GM12878 (cell line): Measurements from ENCODE around the gene SLC38A8. TPM values are rescaled to one million over a fixed set of nuclear protein-coding genes. Genes with fewer than 3 reads are reported as not detected.

Experiments
- ATAC-seq: fragments of 200-7000 bp; cut with Tn5 transposase; 3 replicates; pipeline ENCODE4 v1.9.1; 2020; ENCODE audit warnings: mild to moderate bottlenecking, moderate library complexity
- BruUV-seq: library from RNA; stranded (reverse); fragments of 400-500 nt; replicated peaks from 2 replicates; lab custom pipeline; 2021; lab: Mats Ljungman, UMichigan
- CTCF ChIA-PET: fragments of 300-600 bp; sonication (Branson Sonifier 250); formaldehyde crosslinking; extraction: SDS; loops from one replicate; lab custom pipeline; 2021; ENCODE audit warnings: inconsistent platforms; lab: Yijun Ruan, JAX
- POLR2A ChIA-PET: fragments of 350-600 bp; formaldehyde crosslinking; extraction: SDS; loops from one replicate; lab custom pipeline; 2021; ENCODE audit warnings: inconsistent platforms; lab: Charles Lee
- RAD21 ChIA-PET: fragments of 300-600 bp; sonication (Branson Sonifier 250); formaldehyde crosslinking; loops from one replicate; lab custom pipeline; 2023; ENCODE audit warnings: antibody characterized with exemption; ENCODE audit not compliant: unreplicated experiment; lab: Charles Lee
- SMC1A ChIA-PET: fragments of 300-600 bp; sonication (Branson Sonifier 250); formaldehyde crosslinking; loops from one replicate; lab custom pipeline; 2023; ENCODE audit not compliant: unreplicated experiment, uncharacterized antibody; lab: Charles Lee
- DNase-seq: peaks from one replicate; pipeline ENCODE4 v3.0.0-alpha.2; 2011; ENCODE audit warnings: low read depth, low spot score
- FAIRE-seq: peaks from 3 replicates; lab custom pipeline; 2011; peaks lifted over from hg19 to GRCh38; lab: Jason Lieb, UNC
- H2AFZ ChIP-seq: 2 replicates; pipeline ENCODE4 v1.6.0; 2011; ENCODE audit warnings: low read depth, low read length, control low read depth; ENCODE audit not compliant: control insufficient read depth
- H3K27ac ChIP-seq: 2 replicates; pipeline ENCODE4 v1.5.1; 2011; ENCODE audit warnings: control low read depth; ENCODE audit not compliant: control insufficient read depth, insufficient read depth
- H3K27me3 ChIP-seq, 2 experiments: replicated peaks in 1 of 2; 2 replicates each; pipeline versions ENCODE4 v1.6.0 to v1.6.1; 2011; ENCODE audit warnings: low read length in 1 of 2; ENCODE audit not compliant: control insufficient read depth in 2 of 2, insufficient read depth in 2 of 2
- H3K36me3 ChIP-seq, 2 experiments: 2 replicates each; pipeline ENCODE4 v1.5.1; 2011; ENCODE audit warnings: low read length in 1 of 2; ENCODE audit not compliant: control insufficient read depth in 2 of 2, insufficient read depth in 2 of 2
- H3K4me1 ChIP-seq: 2 replicates; pipeline ENCODE4 v1.6.1; 2011; ENCODE audit warnings: mild to moderate bottlenecking, low read length, moderate library complexity, mixed read lengths; ENCODE audit not compliant: control insufficient read depth, insufficient read depth
- H3K4me2 ChIP-seq: 2 replicates; pipeline ENCODE4 v1.6.0; 2011; ENCODE audit warnings: control low read depth; ENCODE audit not compliant: control insufficient read depth, insufficient read depth
- H3K4me3 ChIP-seq: fragments of 200-600 bp; sonication (generic); 2 replicates; pipeline ENCODE4 v1.5.1; 2016
- H3K79me2 ChIP-seq: 2 replicates; pipeline ENCODE4 v1.6.0; 2011; ENCODE audit warnings: low read length; ENCODE audit not compliant: control insufficient read depth, insufficient read depth
- H3K9ac ChIP-seq: 2 replicates; pipeline ENCODE4 v1.8.0; 2011; ENCODE audit warnings: low read length, control low read depth, mixed read lengths; ENCODE audit not compliant: control insufficient read depth, insufficient read depth
- H3K9me3 ChIP-seq: replicated peaks from 3 replicates; pipeline ENCODE4 v1.5.1; 2011; ENCODE audit warnings: mild to moderate bottlenecking, low read length; ENCODE audit not compliant: control insufficient read depth, insufficient read depth
- H4K20me1 ChIP-seq: 2 replicates; pipeline ENCODE4 v1.6.0; 2011; ENCODE audit not compliant: control insufficient read depth, insufficient read depth
- ATF7 ChIP-seq: fragments of 450-650 bp; IDR thresholded peaks from 2 replicates; pipeline ENCODE4 v1.6.1; 2016; ENCODE audit warnings: low read depth, mild to moderate bottlenecking
- BACH1 ChIP-seq: fragments of 450-650 bp; IDR thresholded peaks from 2 replicates; pipeline ENCODE4 v1.6.1; 2017; ENCODE audit warnings: mild to moderate bottlenecking, borderline replicate concordance
- BMI1 ChIP-seq: fragments of 450-650 bp; IDR thresholded peaks from 2 replicates; pipeline ENCODE4 v1.6.1; 2016; ENCODE audit warnings: mild to moderate bottlenecking, moderate library complexity, borderline replicate concordance
- FOXK2 ChIP-seq: fragments of 450-650 bp; IDR thresholded peaks from 2 replicates; pipeline ENCODE4 v1.6.1; 2017; ENCODE audit warnings: mild to moderate bottlenecking, moderate library complexity
- JUNB ChIP-seq: IDR thresholded peaks from 2 replicates; pipeline ENCODE4 v1.6.1; 2016; ENCODE audit warnings: antibody characterized with exemption, mild to moderate bottlenecking
- MEF2A ChIP-seq: IDR thresholded peaks from 2 replicates; pipeline ENCODE4 v1.6.1; 2011; ENCODE audit warnings: low read depth, mild to moderate bottlenecking, low read length, moderate library complexity; ENCODE audit not compliant: insufficient read depth
- MTA2 ChIP-seq: fragments of 450-650 bp; IDR thresholded peaks from 2 replicates; pipeline ENCODE4 v1.6.1; 2016; ENCODE audit warnings: low read depth, mild to moderate bottlenecking, moderate library complexity
- NFIC ChIP-seq: IDR thresholded peaks from 2 replicates; pipeline ENCODE4 v1.6.1; 2012; ENCODE audit warnings: low read depth, mild to moderate bottlenecking, inconsistent platforms, low read length, moderate library complexity
- NFYB ChIP-seq: IDR thresholded peaks from 2 replicates; pipeline ENCODE4 v1.6.1; 2011; ENCODE audit warnings: low read depth, mild to moderate bottlenecking, low read length, improper control_type of control experiment, moderate library complexity; ENCODE audit not compliant: insufficient read depth
- NR2C1 ChIP-seq: fragments of 450-650 bp; IDR thresholded peaks from 2 replicates; pipeline ENCODE4 v1.6.1; 2017; ENCODE audit warnings: antibody characterized with exemption, mild to moderate bottlenecking, moderate library complexity
- SIX5 ChIP-seq: IDR thresholded peaks from 2 replicates; pipeline ENCODE4 v1.6.1; 2011; ENCODE audit warnings: mild to moderate bottlenecking, low read depth, low read length, moderate library complexity; ENCODE audit not compliant: severe bottlenecking
- SMARCA5 ChIP-seq: fragments of 450-650 bp; IDR thresholded peaks from 2 replicates; pipeline ENCODE4 v1.6.1; 2017; ENCODE audit warnings: mild to moderate bottlenecking
- TAF1 ChIP-seq: IDR thresholded peaks from 2 replicates; pipeline ENCODE4 v1.6.1; 2011; ENCODE audit warnings: mild to moderate bottlenecking, low read depth, low read length, borderline replicate concordance
- TARDBP ChIP-seq: IDR thresholded peaks from 2 replicates; pipeline ENCODE4 v1.6.1; 2016; ENCODE audit warnings: borderline replicate concordance
- WRNIP1 ChIP-seq: IDR thresholded peaks from 2 replicates; pipeline ENCODE4 v1.6.1; 2011; ENCODE audit warnings: low read depth, low read length, improper control_type of control experiment, borderline replicate concordance
- ZNF274 ChIP-seq: IDR thresholded peaks from one replicate; pipeline ENCODE4 v1.8.0; 2011; ENCODE audit not compliant: insufficient read length, insufficient read depth
- WGBS: methylation state at CpG from one replicate; pipeline ENCODE4 v1.1.6; 2016; ENCODE audit warnings: low lambda C conversion rate; ENCODE audit not compliant: insufficient replicate concordance, insufficient coverage; ENCODE audit errors: missing lambda C conversion rate; 5-methylcytosine and 5-hydroxymethylcytosine counted together
- in situ Hi-C: fragments of 300-500 bp; cut with MboI; formaldehyde crosslinking; loops from 9 replicates; pipeline ENCODE4 v1.14.3; 2018; ENCODE audit warnings: mixed read lengths
- intact Hi-C: fragments of 100-400 bp; cut with micrococcal nuclease; formaldehyde crosslinking; loops from one replicate; pipeline ENCODE4 v1.14.2; 2022; ENCODE audit not compliant: unreplicated experiment
- polyA plus RNA-seq, 11 experiments: library from polyadenylated mRNA; depleted of rRNA in 4 of 11; unstranded in 6 of 11; stranded (reverse) in 5 of 11; fragments of >200 nt; fragmentation: Nextera tagmentation in 4 of 11; fragmentation: Illumina TruSeq in 1 of 11; extraction: Ambion mirVana in 4 of 11; extraction: Trizol in 1 of 11; gene quantifications; 1 replicate in 1 of 11; 2 replicates in 10 of 11; pipeline versions ENCODE4 v1.2.1 to v1.2.3, GENCODE V29; 2011 to 2016; ENCODE audit warnings: inconsistent platforms in 2 of 11, missing spikeins in 2 of 11, low read depth in 1 of 11
- total RNA-seq, 4 experiments: library from RNA; depleted of rRNA in 3 of 4; stranded (reverse); fragments of >200 nt in 3 of 4; fragmentation: Illumina TruSeq in 1 of 4; extraction: Trizol in 1 of 4; gene quantifications; 2 replicates each; pipeline versions ENCODE4 v1.2.1 to v1.2.3, GENCODE V29; 2013 to 2021
- TF ChIP-seq, protein P1 (sequence below), 3 experiments: IDR thresholded peaks in 2 of 3; conservative IDR thresholded peaks in 1 of 3; 2 replicates each; pipeline ENCODE4 v1.5.1; 2011; ENCODE audit warnings: low read depth in 3 of 3, low read length in 3 of 3, mild to moderate bottlenecking in 3 of 3, control low read depth in 2 of 3, moderate library complexity in 2 of 3, inconsistent platforms in 1 of 3, mixed read lengths in 1 of 3; ENCODE audit not compliant: control insufficient read depth in 2 of 3, insufficient read depth in 1 of 3; ENCODE audit errors: extremely low read depth in 1 of 3
- TF ChIP-seq, protein P2 (sequence below): fragments of 450-650 bp; IDR thresholded peaks from 2 replicates; pipeline ENCODE4 v1.6.1; 2017; ENCODE audit warnings: borderline replicate concordance
- TF ChIP-seq, protein P3 (sequence below): IDR thresholded peaks from 2 replicates; pipeline ENCODE4 v1.6.1; 2012; ENCODE audit warnings: low read length, inconsistent platforms

SLC38A8 gene
- total and polyA plus RNA-seq, 10 of the 15 experiments (the other 5 are each of a cell fraction or from before 2014, with no cell fraction given) = not detected

DNA sequence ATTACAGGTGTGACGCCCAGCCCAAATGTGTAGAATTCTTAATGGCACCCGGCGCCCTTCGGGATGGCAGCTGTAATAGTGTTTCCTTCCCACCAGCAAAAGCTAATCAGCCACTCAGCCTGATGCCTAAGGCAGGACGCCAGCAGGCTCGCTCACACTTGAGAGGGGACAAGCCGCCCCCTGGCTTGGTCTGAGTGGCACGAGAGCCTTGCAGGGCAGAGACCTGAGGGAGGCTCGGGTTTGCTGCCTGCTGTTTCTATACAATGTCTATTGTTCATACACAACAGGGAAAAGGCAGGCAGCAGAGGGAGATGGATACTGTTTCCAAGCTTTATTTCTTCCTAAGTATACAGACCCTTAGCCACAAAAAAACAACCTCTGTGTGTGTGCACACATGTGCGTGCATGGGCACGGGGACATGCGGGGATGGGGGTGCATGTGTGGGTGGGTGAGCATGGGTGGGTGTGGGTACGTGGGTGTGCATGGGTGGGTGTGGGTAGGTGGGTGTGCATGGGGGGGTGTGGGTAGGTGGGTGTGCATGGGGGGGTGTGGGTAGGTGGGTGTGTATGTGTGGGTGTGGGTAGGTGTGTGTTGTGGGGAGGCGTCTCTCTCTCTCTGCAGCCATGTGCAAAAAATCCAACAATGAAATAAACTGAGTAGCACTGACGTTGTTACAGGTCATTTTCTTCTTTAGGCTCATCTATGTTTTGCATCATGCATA is 10.0 kb downstream of the SLC38A8 start:
- H4K20me1 ChIP-seq = no peaks in the 10 kb centered on the region
- no peak for ATAC-seq
- H3K27ac ChIP-seq = no peak overlapping the region
- in situ Hi-C loops (no loop called here), intact Hi-C loops (no loop called here)
- ChIA-PET CTCF (no interaction called here), POLR2A (no interaction called here), RAD21 (no interaction called here), SMC1A (no interaction called here)
- FAIRE-seq = no peak
- WGBS = 46% methylated on average over 15 of the region's 15 CpGs
- H3K4me1 ChIP-seq = no peaks in the 10 kb centered on the region
- no peak overlapping the region for H2AFZ ChIP-seq
- no TSS peak for BruUV-seq
- no peaks in the 10 kb centered on the region; a peak in 1 of 4 replicates for H3K27me3 ChIP-seq
- H3K4me3 ChIP-seq = no peak overlapping the region
- H3K9ac ChIP-seq = no peak overlapping the region
- no peaks in the 10 kb centered on the region for H3K9me3 ChIP-seq
- H3K79me2 ChIP-seq = no peaks in the 10 kb centered on the region
- H3K36me3 ChIP-seq = no peaks in the 10 kb centered on the region
- H3K4me2 ChIP-seq = no peak overlapping the region
- TF ChIP-seq ZNF274 (no peak), BMI1 (no peak), JUNB (no peak), TARDBP (no peak), MEF2A (no peak), NFYB (no peak), BACH1 (no peak), TAF1 (no peak), NFIC (no peak), MTA2 (no peak), ATF7 (no peak), FOXK2 (no peak), NR2C1 (no peak), SIX5 (no peak), SMARCA5 (no peak), WRNIP1 (no peak)
- TF ChIP-seq, protein P1, sequence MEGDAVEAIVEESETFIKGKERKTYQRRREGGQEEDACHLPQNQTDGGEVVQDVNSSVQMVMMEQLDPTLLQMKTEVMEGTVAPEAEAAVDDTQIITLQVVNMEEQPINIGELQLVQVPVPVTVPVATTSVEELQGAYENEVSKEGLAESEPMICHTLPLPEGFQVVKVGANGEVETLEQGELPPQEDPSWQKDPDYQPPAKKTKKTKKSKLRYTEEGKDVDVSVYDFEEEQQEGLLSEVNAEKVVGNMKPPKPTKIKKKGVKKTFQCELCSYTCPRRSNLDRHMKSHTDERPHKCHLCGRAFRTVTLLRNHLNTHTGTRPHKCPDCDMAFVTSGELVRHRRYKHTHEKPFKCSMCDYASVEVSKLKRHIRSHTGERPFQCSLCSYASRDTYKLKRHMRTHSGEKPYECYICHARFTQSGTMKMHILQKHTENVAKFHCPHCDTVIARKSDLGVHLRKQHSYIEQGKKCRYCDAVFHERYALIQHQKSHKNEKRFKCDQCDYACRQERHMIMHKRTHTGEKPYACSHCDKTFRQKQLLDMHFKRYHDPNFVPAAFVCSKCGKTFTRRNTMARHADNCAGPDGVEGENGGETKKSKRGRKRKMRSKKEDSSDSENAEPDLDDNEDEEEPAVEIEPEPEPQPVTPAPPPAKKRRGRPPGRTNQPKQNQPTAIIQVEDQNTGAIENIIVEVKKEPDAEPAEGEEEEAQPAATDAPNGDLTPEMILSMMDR (IDR thresholded peaks at IDR 0.05 in 2 of 3, conservative IDR thresholded peaks at IDR 0.05 in 1 of 3; ENCODE audit: control insufficient read depth in 2 of 3, extremely low read depth in 1 of 3, insufficient read depth in 1 of 3, low read depth in 3 of 3, low read length in 3 of 3) = no peak
- TF ChIP-seq, protein P2, sequence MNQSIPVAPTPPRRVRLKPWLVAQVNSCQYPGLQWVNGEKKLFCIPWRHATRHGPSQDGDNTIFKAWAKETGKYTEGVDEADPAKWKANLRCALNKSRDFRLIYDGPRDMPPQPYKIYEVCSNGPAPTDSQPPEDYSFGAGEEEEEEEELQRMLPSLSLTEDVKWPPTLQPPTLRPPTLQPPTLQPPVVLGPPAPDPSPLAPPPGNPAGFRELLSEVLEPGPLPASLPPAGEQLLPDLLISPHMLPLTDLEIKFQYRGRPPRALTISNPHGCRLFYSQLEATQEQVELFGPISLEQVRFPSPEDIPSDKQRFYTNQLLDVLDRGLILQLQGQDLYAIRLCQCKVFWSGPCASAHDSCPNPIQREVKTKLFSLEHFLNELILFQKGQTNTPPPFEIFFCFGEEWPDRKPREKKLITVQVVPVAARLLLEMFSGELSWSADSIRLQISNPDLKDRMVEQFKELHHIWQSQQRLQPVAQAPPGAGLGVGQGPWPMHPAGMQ = no peak
- TF ChIP-seq, protein P3, sequence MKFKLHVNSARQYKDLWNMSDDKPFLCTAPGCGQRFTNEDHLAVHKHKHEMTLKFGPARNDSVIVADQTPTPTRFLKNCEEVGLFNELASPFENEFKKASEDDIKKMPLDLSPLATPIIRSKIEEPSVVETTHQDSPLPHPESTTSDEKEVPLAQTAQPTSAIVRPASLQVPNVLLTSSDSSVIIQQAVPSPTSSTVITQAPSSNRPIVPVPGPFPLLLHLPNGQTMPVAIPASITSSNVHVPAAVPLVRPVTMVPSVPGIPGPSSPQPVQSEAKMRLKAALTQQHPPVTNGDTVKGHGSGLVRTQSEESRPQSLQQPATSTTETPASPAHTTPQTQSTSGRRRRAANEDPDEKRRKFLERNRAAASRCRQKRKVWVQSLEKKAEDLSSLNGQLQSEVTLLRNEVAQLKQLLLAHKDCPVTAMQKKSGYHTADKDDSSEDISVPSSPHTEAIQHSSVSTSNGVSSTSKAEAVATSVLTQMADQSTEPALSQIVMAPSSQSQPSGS = no peak
- TF ChIP-seq, all 136 proteins: peak for 0
- no peak for DNase-seq
